ENCODE results near the gene MED16. TPM values are rescaled to one million over a fixed set of nuclear protein-coding genes. Genes with fewer than 3 reads are reported as not detected.

The MED16 gene
- total and polyA plus RNA-seq, 2 of the 13 experiments (the other 11 are each of a cell fraction or from before 2014, with no cell fraction given): 13.3 to 14.8 TPM

DNA sequence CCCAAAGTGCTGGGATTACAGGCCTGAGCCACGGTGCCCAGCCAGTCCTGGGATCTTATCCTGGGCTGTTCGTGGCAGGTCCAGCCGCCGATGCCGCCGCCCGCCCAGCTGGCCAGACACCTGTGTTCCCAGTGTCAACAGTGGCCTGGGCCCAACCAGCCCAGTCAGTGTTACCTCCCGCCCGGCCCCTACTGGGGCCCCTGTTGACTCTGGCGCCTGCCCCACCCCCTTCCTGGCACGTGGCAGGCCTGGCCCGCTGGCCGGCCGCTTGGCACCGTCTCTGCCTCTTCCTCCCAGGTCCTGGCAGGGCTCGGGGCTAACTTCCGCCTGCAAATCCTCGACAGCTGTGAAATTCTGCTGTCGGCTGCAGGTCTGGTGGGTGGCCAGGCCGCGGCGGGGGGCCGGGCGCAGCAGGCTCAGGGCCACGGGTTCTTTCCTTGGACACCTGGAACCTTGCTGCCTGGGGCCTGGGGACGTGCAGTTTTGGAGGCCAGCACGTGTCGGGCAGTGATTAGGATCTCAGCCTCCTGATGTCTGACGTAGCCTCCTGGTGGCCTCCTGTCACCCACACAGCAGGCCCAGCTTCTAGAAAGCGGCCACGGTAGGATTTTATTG lies 42.0 kb upstream of the MED16 start (continued):
- TF ChIP-seq ZMAT3 (CRISPR knock-in tag; conservative IDR thresholded peaks at IDR 0.05) (peak; percentile 98), ZNF782 (CRISPR knock-in tag; IDR thresholded peaks at IDR 0.05; ENCODE audit: borderline replicate concordance) (no peak), ZNF703 (CRISPR knock-in tag; IDR thresholded peaks at IDR 0.05; ENCODE audit: borderline replicate concordance) (peak; percentile 82), DPF2 (CRISPR knock-in tag; IDR thresholded peaks at IDR 0.05; ENCODE audit: borderline replicate concordance, low read depth) (peak; percentile 49; the same call in 1 of the 2 replicates), JARID2 (CRISPR knock-in tag; IDR thresholded peaks at IDR 0.05; ENCODE audit: insufficient replicate concordance) (no peak), ZNF746 (CRISPR knock-in tag; IDR thresholded peaks at IDR 0.05) (peak; percentile 90), AKAP8 (CRISPR knock-in tag; IDR thresholded peaks at IDR 0.05) (peak; percentile 95), TOE1 (CRISPR knock-in tag; IDR thresholded peaks at IDR 0.05) (0 out of 2 replicates have a peak, but pooled peaks have one; percentile 77), NCOR1 (IDR thresholded peaks at IDR 0.05; ENCODE audit: borderline replicate concordance, low read length) (peak; percentile 27; the same call in 1 of the 2 replicates), ZBTB3 (CRISPR knock-in tag; IDR thresholded peaks at IDR 0.05; ENCODE audit: borderline replicate concordance, low read depth) (peak; percentile 48; the same call in 1 of the 2 replicates), KDM2A (CRISPR knock-in tag; IDR thresholded peaks at IDR 0.05; ENCODE audit: borderline replicate concordance, low read depth) (peak; percentile 87), HNRNPLL (IDR thresholded peaks at IDR 0.05; ENCODE audit: low read depth, low read length, poor library complexity, severe bottlenecking) (peak; percentile 53)
- TF ChIP-seq, protein P1, sequence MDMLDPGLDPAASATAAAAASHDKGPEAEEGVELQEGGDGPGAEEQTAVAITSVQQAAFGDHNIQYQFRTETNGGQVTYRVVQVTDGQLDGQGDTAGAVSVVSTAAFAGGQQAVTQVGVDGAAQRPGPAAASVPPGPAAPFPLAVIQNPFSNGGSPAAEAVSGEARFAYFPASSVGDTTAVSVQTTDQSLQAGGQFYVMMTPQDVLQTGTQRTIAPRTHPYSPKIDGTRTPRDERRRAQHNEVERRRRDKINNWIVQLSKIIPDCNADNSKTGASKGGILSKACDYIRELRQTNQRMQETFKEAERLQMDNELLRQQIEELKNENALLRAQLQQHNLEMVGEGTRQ (IDR thresholded peaks at IDR 0.05; ENCODE audit: low read depth, low read length): 0 out of 2 replicates have a peak, but pooled peaks have one; percentile 18
- TF ChIP-seq, protein P1 (CRISPR knock-in tag; IDR thresholded peaks at IDR 0.05; ENCODE audit: borderline replicate concordance): peak; percentile 54; the same call in 1 of the 2 replicates
- TF ChIP-seq, protein P2, sequence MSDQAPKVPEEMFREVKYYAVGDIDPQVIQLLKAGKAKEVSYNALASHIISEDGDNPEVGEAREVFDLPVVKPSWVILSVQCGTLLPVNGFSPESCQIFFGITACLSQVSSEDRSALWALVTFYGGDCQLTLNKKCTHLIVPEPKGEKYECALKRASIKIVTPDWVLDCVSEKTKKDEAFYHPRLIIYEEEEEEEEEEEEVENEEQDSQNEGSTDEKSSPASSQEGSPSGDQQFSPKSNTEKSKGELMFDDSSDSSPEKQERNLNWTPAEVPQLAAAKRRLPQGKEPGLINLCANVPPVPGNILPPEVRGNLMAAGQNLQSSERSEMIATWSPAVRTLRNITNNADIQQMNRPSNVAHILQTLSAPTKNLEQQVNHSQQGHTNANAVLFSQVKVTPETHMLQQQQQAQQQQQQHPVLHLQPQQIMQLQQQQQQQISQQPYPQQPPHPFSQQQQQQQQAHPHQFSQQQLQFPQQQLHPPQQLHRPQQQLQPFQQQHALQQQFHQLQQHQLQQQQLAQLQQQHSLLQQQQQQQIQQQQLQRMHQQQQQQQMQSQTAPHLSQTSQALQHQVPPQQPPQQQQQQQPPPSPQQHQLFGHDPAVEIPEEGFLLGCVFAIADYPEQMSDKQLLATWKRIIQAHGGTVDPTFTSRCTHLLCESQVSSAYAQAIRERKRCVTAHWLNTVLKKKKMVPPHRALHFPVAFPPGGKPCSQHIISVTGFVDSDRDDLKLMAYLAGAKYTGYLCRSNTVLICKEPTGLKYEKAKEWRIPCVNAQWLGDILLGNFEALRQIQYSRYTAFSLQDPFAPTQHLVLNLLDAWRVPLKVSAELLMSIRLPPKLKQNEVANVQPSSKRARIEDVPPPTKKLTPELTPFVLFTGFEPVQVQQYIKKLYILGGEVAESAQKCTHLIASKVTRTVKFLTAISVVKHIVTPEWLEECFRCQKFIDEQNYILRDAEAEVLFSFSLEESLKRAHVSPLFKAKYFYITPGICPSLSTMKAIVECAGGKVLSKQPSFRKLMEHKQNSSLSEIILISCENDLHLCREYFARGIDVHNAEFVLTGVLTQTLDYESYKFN (CRISPR knock-in tag; conservative IDR thresholded peaks at IDR 0.05): peak; percentile 93
- TF ChIP-seq, protein P3, sequence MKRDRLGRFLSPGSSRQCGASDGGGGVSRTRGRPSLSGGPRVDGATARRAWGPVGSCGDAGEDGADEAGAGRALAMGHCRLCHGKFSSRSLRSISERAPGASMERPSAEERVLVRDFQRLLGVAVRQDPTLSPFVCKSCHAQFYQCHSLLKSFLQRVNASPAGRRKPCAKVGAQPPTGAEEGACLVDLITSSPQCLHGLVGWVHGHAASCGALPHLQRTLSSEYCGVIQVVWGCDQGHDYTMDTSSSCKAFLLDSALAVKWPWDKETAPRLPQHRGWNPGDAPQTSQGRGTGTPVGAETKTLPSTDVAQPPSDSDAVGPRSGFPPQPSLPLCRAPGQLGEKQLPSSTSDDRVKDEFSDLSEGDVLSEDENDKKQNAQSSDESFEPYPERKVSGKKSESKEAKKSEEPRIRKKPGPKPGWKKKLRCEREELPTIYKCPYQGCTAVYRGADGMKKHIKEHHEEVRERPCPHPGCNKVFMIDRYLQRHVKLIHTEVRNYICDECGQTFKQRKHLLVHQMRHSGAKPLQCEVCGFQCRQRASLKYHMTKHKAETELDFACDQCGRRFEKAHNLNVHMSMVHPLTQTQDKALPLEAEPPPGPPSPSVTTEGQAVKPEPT (CRISPR knock-in tag; IDR thresholded peaks at IDR 0.05; ENCODE audit: low read depth): peak; percentile 75; the same call in 1 of the 2 replicates
- TF ChIP-seq, protein P4, sequence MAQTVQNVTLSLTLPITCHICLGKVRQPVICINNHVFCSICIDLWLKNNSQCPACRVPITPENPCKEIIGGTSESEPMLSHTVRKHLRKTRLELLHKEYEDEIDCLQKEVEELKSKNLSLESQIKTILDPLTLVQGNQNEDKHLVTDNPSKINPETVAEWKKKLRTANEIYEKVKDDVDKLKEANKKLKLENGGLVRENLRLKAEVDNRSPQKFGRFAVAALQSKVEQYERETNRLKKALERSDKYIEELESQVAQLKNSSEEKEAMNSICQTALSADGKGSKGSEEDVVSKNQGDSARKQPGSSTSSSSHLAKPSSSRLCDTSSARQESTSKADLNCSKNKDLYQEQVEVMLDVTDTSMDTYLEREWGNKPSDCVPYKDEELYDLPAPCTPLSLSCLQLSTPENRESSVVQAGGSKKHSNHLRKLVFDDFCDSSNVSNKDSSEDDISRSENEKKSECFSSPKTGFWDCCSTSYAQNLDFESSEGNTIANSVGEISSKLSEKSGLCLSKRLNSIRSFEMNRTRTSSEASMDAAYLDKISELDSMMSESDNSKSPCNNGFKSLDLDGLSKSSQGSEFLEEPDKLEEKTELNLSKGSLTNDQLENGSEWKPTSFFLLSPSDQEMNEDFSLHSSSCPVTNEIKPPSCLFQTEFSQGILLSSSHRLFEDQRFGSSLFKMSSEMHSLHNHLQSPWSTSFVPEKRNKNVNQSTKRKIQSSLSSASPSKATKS (CRISPR knock-in tag; IDR thresholded peaks at IDR 0.05): no peak; the same call in 1 of the 2 replicates
- TF ChIP-seq, protein P5, sequence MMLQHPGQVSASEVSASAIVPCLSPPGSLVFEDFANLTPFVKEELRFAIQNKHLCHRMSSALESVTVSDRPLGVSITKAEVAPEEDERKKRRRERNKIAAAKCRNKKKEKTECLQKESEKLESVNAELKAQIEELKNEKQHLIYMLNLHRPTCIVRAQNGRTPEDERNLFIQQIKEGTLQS (CRISPR knock-in tag; IDR thresholded peaks at IDR 0.05): peak; percentile 52; the same call in 1 of the 2 replicates
